Measurements from ENCODE around the gene LGMN.
"Not testable (repeated sequence)": the region's sequence is repeated elsewhere in the genome, so short reads cannot be mapped to it uniquely, and the experiment has no call there.

LGMN gene

GRCh38 chr14:92775292-92775691 lies 26.9 kb upstream of the LGMN start:
- H3K4me3 Mint-ChIP-seq; H3K27ac Mint-ChIP-seq; H3K36me3 Mint-ChIP-seq (ENCODE audit: low read depth); H3K9me3 Mint-ChIP-seq: not testable (repeated sequence)
- Mint-ChIP-seq H3K4me1 (ENCODE audit: low read depth) (peaks cover 44% of the 10 kb centered on the region), H3K27me3 (peaks cover 22% of the 10 kb centered on the region)

- Mint-ChIP-seq H3K36me3 (ENCODE audit: low read depth) (no peaks in the 10 kb centered on the region), H3K27me3 (peaks cover 22% of the 10 kb centered on the region), H3K4me1 (ENCODE audit: low read depth) (peaks cover 41% of the 10 kb centered on the region), H3K9me3 (no peaks in the 10 kb centered on the region), H3K27ac (no peak overlapping the region), H3K4me3 (no peak overlapping the region)
These were observed 26.1 kb upstream of the LGMN start for GRCh38 chr14:92774572-92774971.

DNA sequence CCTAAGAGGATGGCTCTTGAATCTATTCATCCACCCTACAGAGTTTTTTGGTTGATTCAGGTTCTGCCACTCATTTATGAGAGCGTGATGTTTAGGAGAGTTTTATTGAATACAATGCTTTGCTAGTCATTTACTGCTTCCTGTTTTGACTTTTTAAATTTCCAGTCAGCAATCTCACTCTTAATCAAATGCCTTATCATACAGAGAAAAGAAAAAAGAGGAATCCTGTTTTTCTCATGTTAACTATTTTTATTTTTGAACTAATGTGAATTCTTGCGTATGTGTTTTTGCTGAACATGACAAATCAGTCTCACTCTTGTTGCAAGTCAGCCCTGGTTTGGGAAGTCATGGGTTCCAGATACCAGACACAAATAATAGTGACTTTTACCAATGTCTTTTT lies 22.1 kb upstream of the LGMN start:
- Mint-ChIP-seq H3K27ac (no peak overlapping the region), H3K4me1 (ENCODE audit: low read depth) (peaks cover 52% of the 10 kb centered on the region), H3K4me3 (no peak overlapping the region)

GRCh38 chr14:92768795-92769194 lies 20.4 kb upstream of the LGMN start:
- H3K9me3 Mint-ChIP-seq: no peaks in the 10 kb centered on the region
- H3K4me3 Mint-ChIP-seq: no peak overlapping the region
- no peaks in the 10 kb centered on the region for H3K36me3 Mint-ChIP-seq (ENCODE audit: low read depth)
- H3K4me1 Mint-ChIP-seq (ENCODE audit: low read depth): peaks cover 38% of the 10 kb centered on the region
- peaks cover 29% of the 10 kb centered on the region for H3K27me3 Mint-ChIP-seq
- no peak overlapping the region for H3K27ac Mint-ChIP-seq

More for the DNA sequence above, 22.1 kb upstream of the LGMN start:
- H3K27me3 Mint-ChIP-seq: peaks cover 28% of the 10 kb centered on the region
- H3K9me3 Mint-ChIP-seq: no peaks in the 10 kb centered on the region
- H3K36me3 Mint-ChIP-seq (ENCODE audit: low read depth): no peaks in the 10 kb centered on the region

GRCh38 chr14:92768236-92768635 lies 19.8 kb upstream of the LGMN start:
- H3K36me3 Mint-ChIP-seq (ENCODE audit: low read depth); H3K4me3 Mint-ChIP-seq; H3K27ac Mint-ChIP-seq; H3K9me3 Mint-ChIP-seq: not testable (repeated sequence)
- H3K27me3 Mint-ChIP-seq: peaks cover 26% of the 10 kb centered on the region
- H3K4me1 Mint-ChIP-seq (ENCODE audit: low read depth): peaks cover 38% of the 10 kb centered on the region

DNA sequence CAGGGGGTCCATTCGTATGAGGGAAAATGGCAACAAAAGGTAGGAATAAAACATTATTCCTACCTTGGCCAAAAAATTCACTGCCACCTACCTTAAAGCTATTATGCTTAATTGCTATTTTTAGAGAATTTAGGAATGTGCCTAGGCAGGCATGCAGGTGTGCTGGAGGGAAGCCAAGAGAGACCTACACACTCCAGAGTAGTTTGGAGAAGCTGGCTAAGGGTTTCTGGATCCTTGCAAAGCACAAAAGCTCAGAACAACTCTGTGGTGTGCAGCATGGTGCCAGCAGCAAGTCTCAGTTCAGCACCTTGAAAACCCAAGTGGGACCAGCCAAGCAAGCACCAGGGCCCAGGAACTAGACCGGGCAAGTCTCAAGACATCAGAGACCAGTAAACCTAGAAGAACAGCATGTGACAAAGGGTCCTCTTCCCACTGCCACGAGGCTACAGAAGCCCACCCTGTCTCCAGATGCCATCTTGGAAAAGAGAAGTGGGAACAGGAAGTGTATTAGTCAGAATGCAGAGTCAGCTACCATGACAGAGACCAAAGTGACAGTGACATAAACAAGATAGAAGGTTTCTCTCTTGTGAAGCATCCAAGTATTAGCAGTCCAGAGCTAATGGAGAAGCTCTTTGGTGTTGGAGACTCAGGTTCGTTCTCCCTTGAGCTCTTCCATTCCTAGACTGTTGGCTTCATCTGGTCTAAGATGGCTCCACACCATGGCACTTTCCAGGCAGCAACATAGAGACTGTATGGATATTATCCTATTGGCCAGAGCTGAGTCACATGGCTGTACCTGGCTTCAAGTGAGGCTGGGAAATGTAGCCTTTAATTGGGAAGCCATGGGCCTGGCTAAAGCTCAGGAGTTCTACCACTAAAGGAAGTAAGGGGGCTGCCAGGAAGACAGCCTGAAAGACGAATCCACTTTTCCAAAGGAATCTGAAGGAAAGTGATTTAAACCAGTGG lies 15.5 kb upstream of the LGMN start:
- not testable (repeated sequence) for H3K36me3 Mint-ChIP-seq (ENCODE audit: low read depth); H3K27ac Mint-ChIP-seq; H3K9me3 Mint-ChIP-seq; H3K4me3 Mint-ChIP-seq
- Mint-ChIP-seq H3K27me3 (peaks cover 52% of the 10 kb centered on the region), H3K4me1 (ENCODE audit: low read depth) (peaks cover 41% of the 10 kb centered on the region)

GRCh38 chr14:92760524-92760805 lies 12.0 kb upstream of the LGMN start:
- H3K27ac Mint-ChIP-seq: no peak overlapping the region
- H3K4me3 Mint-ChIP-seq: peak overlapping the region; percentile 5
- no peaks in the 10 kb centered on the region for H3K36me3 Mint-ChIP-seq (ENCODE audit: low read depth)

GRCh38 chr14:92759679-92760523 lies 11.5 kb upstream of the LGMN start:
- Mint-ChIP-seq H3K36me3 (ENCODE audit: low read depth) (no peaks in the 10 kb centered on the region), H3K27ac (no peak overlapping the region), H3K4me3 (peak overlapping the region; percentile 5), H3K27me3 (peaks cover 34% of the 10 kb centered on the region), H3K4me1 (ENCODE audit: low read depth) (peaks cover 21% of the 10 kb centered on the region), H3K9me3 (peaks cover 8% of the 10 kb centered on the region)

More at GRCh38 chr14:92760524-92760805, 12.0 kb upstream of the LGMN start:
- peaks cover 21% of the 10 kb centered on the region for H3K4me1 Mint-ChIP-seq (ENCODE audit: low read depth)
- peaks cover 36% of the 10 kb centered on the region for H3K27me3 Mint-ChIP-seq
- peaks cover 8% of the 10 kb centered on the region for H3K9me3 Mint-ChIP-seq

GRCh38 chr14:92759300-92759678 lies 10.9 kb upstream of the LGMN start:
- Mint-ChIP-seq H3K27me3 (peaks cover 30% of the 10 kb centered on the region), H3K9me3 (peaks cover 8% of the 10 kb centered on the region)

DNA sequence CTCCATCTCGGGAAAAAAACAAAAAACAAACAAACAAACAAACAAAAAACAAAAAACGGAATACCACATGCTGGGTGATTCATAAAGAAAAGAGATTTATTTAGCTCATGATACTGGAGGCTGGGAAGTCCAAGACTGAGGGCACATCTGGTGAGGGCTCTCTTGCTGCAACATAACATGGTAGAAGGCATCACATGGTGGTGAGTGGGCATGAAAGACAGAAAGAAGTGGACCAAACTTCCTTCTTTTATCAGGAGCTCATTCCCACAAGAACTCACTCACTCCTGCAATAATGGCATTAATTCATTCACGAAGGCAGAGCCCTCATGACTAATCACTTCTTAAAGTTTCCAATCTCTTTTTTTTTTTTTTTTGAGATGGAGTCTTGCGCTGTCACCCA lies 8.0 kb upstream of the LGMN start:
- no peak overlapping the region for H3K4me3 Mint-ChIP-seq
- no peaks in the 10 kb centered on the region for H3K36me3 Mint-ChIP-seq (ENCODE audit: low read depth)
- H3K27ac Mint-ChIP-seq: no peak overlapping the region
- H3K9me3 Mint-ChIP-seq: peaks cover 8% of the 10 kb centered on the region
- H3K4me1 Mint-ChIP-seq (ENCODE audit: low read depth): peaks cover 21% of the 10 kb centered on the region
- H3K27me3 Mint-ChIP-seq: peaks cover 16% of the 10 kb centered on the region

More at GRCh38 chr14:92759300-92759678, 10.9 kb upstream of the LGMN start:
- H3K4me3 Mint-ChIP-seq: no peak overlapping the region
- peaks cover 21% of the 10 kb centered on the region for H3K4me1 Mint-ChIP-seq (ENCODE audit: low read depth)
- H3K27ac Mint-ChIP-seq: no peak overlapping the region
- H3K36me3 Mint-ChIP-seq (ENCODE audit: low read depth): no peaks in the 10 kb centered on the region

- peaks cover 14% of the 10 kb centered on the region for H3K27me3 Mint-ChIP-seq
- H3K4me1 Mint-ChIP-seq (ENCODE audit: low read depth): peaks cover 25% of the 10 kb centered on the region
- H3K9me3 Mint-ChIP-seq: peaks cover 8% of the 10 kb centered on the region
- no peaks in the 10 kb centered on the region for H3K36me3 Mint-ChIP-seq (ENCODE audit: low read depth)
- H3K27ac Mint-ChIP-seq: no peak overlapping the region
- no peak overlapping the region for H3K4me3 Mint-ChIP-seq
These were observed 7.1 kb upstream of the LGMN start for GRCh38 chr14:92755495-92755894.

GRCh38 chr14:92754966-92755365 lies 6.5 kb upstream of the LGMN start:
- no peak overlapping the region for H3K4me3 Mint-ChIP-seq
- no peaks in the 10 kb centered on the region for H3K36me3 Mint-ChIP-seq (ENCODE audit: low read depth)
- peaks cover 25% of the 10 kb centered on the region for H3K4me1 Mint-ChIP-seq (ENCODE audit: low read depth)
- peaks cover 14% of the 10 kb centered on the region for H3K27me3 Mint-ChIP-seq
- no peak overlapping the region for H3K27ac Mint-ChIP-seq
- peaks cover 8% of the 10 kb centered on the region for H3K9me3 Mint-ChIP-seq

DNA sequence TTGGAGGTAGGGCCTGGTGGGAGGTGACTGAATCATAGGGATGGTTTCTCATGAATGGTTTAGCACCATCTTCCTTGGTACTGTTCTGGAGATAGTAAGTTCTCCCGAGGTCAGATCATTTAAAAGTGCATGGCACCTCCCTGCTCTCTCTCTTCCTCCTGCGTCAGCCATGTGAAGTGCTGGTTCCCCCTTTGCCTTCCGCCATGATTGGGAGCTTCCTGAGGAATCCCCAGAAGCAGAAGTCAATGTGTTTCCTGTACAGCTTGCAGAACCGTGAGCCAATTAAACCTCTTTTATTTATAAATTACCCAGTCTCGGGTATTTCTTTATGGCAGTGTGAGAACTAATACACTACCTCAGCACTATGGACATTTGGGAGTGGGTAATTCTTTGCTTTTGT lies 4.8 kb upstream of the LGMN start:
- no peaks in the 10 kb centered on the region for H3K36me3 Mint-ChIP-seq (ENCODE audit: low read depth)
- H3K4me1 Mint-ChIP-seq (ENCODE audit: low read depth): peaks cover 28% of the 10 kb centered on the region
- no peak overlapping the region for H3K27ac Mint-ChIP-seq
- no peak overlapping the region for H3K4me3 Mint-ChIP-seq
- peaks cover 6% of the 10 kb centered on the region for H3K9me3 Mint-ChIP-seq
- H3K27me3 Mint-ChIP-seq: peaks cover 31% of the 10 kb centered on the region

GRCh38 chr14:92751819-92752218 lies 3.4 kb upstream of the LGMN start:
- Mint-ChIP-seq H3K9me3 (no peaks in the 10 kb centered on the region), H3K27ac (no peak overlapping the region), H3K36me3 (ENCODE audit: low read depth) (no peaks in the 10 kb centered on the region), H3K27me3 (peaks cover 43% of the 10 kb centered on the region), H3K4me3 (no peak overlapping the region), H3K4me1 (ENCODE audit: low read depth) (peaks cover 42% of the 10 kb centered on the region)

DNA sequence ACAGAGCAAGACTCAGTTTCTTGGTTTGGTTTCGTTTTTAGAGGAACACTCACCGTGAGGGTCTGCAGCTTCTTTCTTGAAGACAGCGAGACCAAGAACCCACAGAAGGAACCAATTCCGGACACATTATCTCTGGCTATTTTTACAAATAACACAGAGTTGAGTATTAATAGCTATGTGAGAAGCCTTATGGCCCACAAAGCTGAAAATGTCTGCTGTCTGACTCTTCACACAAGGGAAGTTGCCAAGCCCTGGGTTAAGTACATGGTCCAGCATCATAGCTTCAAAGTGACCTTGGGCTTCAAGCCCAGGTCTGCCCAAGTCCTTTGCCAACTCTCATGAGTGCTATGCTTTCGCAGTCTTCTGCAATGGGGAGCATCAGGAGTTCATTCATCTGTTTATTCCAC lies 2.6 kb upstream of the LGMN start:
- H3K27ac Mint-ChIP-seq: no peak overlapping the region
- peaks cover 42% of the 10 kb centered on the region for H3K4me1 Mint-ChIP-seq (ENCODE audit: low read depth)
- no peaks in the 10 kb centered on the region for H3K36me3 Mint-ChIP-seq (ENCODE audit: low read depth)
- peaks cover 49% of the 10 kb centered on the region for H3K27me3 Mint-ChIP-seq
- peak overlapping the region; percentile 10 for H3K4me3 Mint-ChIP-seq
- H3K9me3 Mint-ChIP-seq: no peaks in the 10 kb centered on the region

All from stimulated activated naive CD8-positive, alpha-beta T cell treated with anti-CD3 and anti-CD28 coated beads, Interleukin-15, Interleukin-2, amounts not matched to agents 100 ng/mL and 50 ng/mL, for 24 hours (primary cell).